Keratinocyte (primary cell): Measurements from ENCODE around the gene RNPS1. TPM values are rescaled to one million over a fixed set of nuclear protein-coding genes. Genes with fewer than 3 reads are reported as not detected.

Source experiments
- DNase-seq: peaks from one replicate; pipeline ENCODE4 v3.0.0-alpha.2; 2011; ENCODE audit warnings: low read depth, missing footprints, low spot score
- FAIRE-seq: peaks from 2 replicates; lab custom pipeline; 2011; peaks lifted over from hg19 to GRCh38; lab: Jason Lieb, UNC
- H2AFZ ChIP-seq: 2 replicates; pipeline ENCODE4 v1.6.0; 2012; ENCODE audit warnings: low read length, control low read depth, inconsistent platforms; ENCODE audit not compliant: control insufficient read depth
- H3K27ac ChIP-seq: 2 replicates; pipeline ENCODE4 v1.5.1; 2011; ENCODE audit warnings: low read length; ENCODE audit not compliant: control insufficient read depth, insufficient read depth
- H3K27me3 ChIP-seq: 3 replicates; pipeline ENCODE4 v1.6.0; 2011; ENCODE audit warnings: low read length; ENCODE audit not compliant: control insufficient read depth, insufficient read depth; ENCODE audit errors: extremely low read depth
- H3K36me3 ChIP-seq, 2 experiments: 2 replicates in 1 of 2; 3 replicates in 1 of 2; pipeline ENCODE4 v1.5.1; 2011; ENCODE audit warnings: low read length in 2 of 2, mild to moderate bottlenecking in 1 of 2; ENCODE audit not compliant: control insufficient read depth in 2 of 2, insufficient read depth in 2 of 2; ENCODE audit errors: extremely low read depth in 1 of 2
- H3K4me1 ChIP-seq: 3 replicates; pipeline ENCODE4 v1.5.1; 2011; ENCODE audit warnings: low read length; ENCODE audit not compliant: control insufficient read depth, insufficient read depth; ENCODE audit errors: extremely low read depth
- H3K4me2 ChIP-seq: 3 replicates; pipeline ENCODE4 v1.6.0; 2011; ENCODE audit warnings: low read depth, low read length; ENCODE audit not compliant: control insufficient read depth, insufficient read depth; ENCODE audit errors: extremely low read depth
- H3K4me3 ChIP-seq, 3 experiments: fragments of 200-600 bp in 1 of 3; sonication (generic) in 1 of 3; 2 replicates in 2 of 3; 3 replicates in 1 of 3; pipeline ENCODE4 v1.5.1; 2011 to 2016; ENCODE audit warnings: low read length in 3 of 3, mild to moderate bottlenecking in 3 of 3, control low read depth in 2 of 3, inconsistent platforms in 1 of 3, low read depth in 1 of 3, mixed read lengths in 1 of 3, mixed run types in 1 of 3, moderate library complexity in 1 of 3; ENCODE audit not compliant: control insufficient read depth in 2 of 3, insufficient read depth in 2 of 3; ENCODE audit errors: extremely low read depth in 1 of 3
- H3K79me2 ChIP-seq: 2 replicates; pipeline ENCODE4 v1.6.0; 2012; ENCODE audit warnings: low read length; ENCODE audit not compliant: control insufficient read depth, insufficient read depth
- H3K9ac ChIP-seq: 3 replicates; pipeline ENCODE4 v1.6.0; 2011; ENCODE audit warnings: low read length; ENCODE audit not compliant: control insufficient read depth, insufficient read depth; ENCODE audit errors: extremely low read depth
- H3K9me1 ChIP-seq: 3 replicates; pipeline ENCODE4 v1.6.0; 2011; ENCODE audit warnings: low read length; ENCODE audit not compliant: control insufficient read depth, insufficient read depth; ENCODE audit errors: extremely low read depth
- H3K9me3 ChIP-seq: 2 replicates; pipeline ENCODE4 v1.5.1; 2012; ENCODE audit warnings: low read depth, low read length; ENCODE audit not compliant: control insufficient read depth
- H4K20me1 ChIP-seq: 3 replicates; pipeline ENCODE4 v1.6.0; 2011; ENCODE audit warnings: low read length; ENCODE audit not compliant: control insufficient read depth, insufficient read depth; ENCODE audit errors: extremely low read depth
- EZH2 ChIP-seq: IDR thresholded peaks from one replicate; pipeline ENCODE4 v1.6.1; 2012; ENCODE audit warnings: inconsistent platforms, mild to moderate bottlenecking, low read length, moderate library complexity
- dilution Hi-C: fragments of 300-500 bp; cut with MboI; formaldehyde crosslinking; loops from one replicate; pipeline ENCODE4 v1.7.0; 2020; ENCODE audit warnings: low sequenced_read_pairs; ENCODE audit not compliant: extremely low pct_ligation_motif_present
- polyA minus RNA-seq, 3 experiments: library from RNA; depleted of rRNA, polyadenylated mRNA; stranded (reverse); fragments of >200 nt; gene quantifications; 1 replicate in 1 of 3; 2 replicates in 1 of 3; 3 replicates in 1 of 3; pipeline ENCODE4 v1.2.3, GENCODE V29; 2011
- polyA plus RNA-seq, 5 experiments: library from polyadenylated mRNA; depleted of rRNA in 3 of 5; stranded (reverse) in 3 of 5; stranded (forward) in 1 of 5; unstranded in 1 of 5; fragments of >200 nt; gene quantifications; 1 replicate in 1 of 5; 2 replicates in 3 of 5; 3 replicates in 1 of 5; pipeline versions ENCODE4 v1.2.1 to v1.2.3, GENCODE V29; 2011 to 2012; ENCODE audit warnings: missing spikeins in 2 of 5, low read depth in 1 of 5, low replicate concordance in 1 of 5
- TF ChIP-seq, protein P1 (sequence below), 3 experiments: IDR thresholded peaks in 1 of 3; conservative IDR thresholded peaks in 1 of 3; optimal IDR thresholded peaks in 1 of 3; 2 replicates in 2 of 3; 3 replicates in 1 of 3; pipeline versions ENCODE3 to v1.5.1; 2011; ENCODE audit warnings: low read length in 3 of 3, mild to moderate bottlenecking in 3 of 3, moderate library complexity in 2 of 3, control low read depth in 1 of 3, inconsistent platforms in 1 of 3; ENCODE audit not compliant: insufficient read depth in 2 of 3; ENCODE audit errors: extremely low read depth in 1 of 3

RNPS1 gene, protein sequence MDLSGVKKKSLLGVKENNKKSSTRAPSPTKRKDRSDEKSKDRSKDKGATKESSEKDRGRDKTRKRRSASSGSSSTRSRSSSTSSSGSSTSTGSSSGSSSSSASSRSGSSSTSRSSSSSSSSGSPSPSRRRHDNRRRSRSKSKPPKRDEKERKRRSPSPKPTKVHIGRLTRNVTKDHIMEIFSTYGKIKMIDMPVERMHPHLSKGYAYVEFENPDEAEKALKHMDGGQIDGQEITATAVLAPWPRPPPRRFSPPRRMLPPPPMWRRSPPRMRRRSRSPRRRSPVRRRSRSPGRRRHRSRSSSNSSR
- 79.2 to 226 TPM (median 89.4 TPM) in 3 replicates for polyA plus RNA-seq
- 103 TPM for polyA plus RNA-seq (2011; ENCODE audit: low read depth)
- polyA plus RNA-seq (2011; cell fraction: cytosol; rRNA removed) = 120 and 165 TPM in 2 replicates
- 157 and 175 TPM in 2 replicates for polyA plus RNA-seq (2011; cell fraction: nucleus; rRNA removed)
- polyA plus RNA-seq (2012; ENCODE audit: low replicate concordance) = 143 and 168 TPM in 2 replicates
- 86.9 to 133 TPM (median 89.3 TPM) in 3 replicates for polyA minus RNA-seq
- 122 TPM for polyA minus RNA-seq (2011; cell fraction: cytosol; rRNA and poly(A)+ RNA removed)
- 45.5 and 56.1 TPM in 2 replicates for polyA minus RNA-seq (2011; cell fraction: nucleus; rRNA and poly(A)+ RNA removed)

DNA sequence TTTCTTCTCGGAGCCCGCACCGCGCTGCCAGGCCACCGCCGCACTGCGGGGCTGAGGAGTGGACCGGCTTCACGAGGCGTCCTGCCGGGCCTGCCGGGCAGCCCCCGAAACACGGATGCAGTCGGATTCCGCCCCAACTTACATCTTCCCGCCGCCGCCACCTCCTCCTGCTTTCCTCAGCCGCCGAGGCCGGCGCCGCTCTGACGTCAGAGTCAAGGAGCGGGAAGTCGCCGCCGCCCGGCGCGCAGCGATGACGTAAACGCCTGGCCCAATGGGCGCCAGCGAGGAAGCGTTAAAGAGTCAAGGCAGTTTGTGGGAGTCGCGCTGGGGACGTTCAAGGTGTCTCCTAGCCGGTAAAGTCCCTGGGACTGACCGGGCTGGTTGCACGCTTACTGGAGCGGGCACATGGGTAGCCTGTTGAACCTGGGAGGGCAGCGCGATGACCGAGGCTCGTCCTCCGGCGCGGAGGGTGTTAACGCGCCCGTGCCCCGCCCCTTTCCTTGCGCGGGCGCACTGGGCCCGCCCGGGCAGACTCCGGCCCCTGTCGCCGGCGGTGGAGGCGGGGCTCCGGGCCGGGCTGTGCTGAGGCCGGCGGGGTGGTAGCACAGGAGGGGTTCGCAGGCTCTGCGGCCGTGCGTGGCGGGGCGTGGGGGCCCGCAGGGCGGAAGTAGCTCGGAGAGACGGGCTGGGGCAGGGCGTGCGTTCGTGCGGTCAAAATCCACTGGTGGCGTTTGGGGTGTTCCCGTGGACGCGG is at the start of gene RNPS1:
TSS of gene RNPS1 (minus strand) at position 214 of the 754 bp plus-strand sequence. CDS start 3,483 bp downstream, outside the sequence.
- peaks cover 54% of the 10 kb centered on the region for H3K79me2 ChIP-seq
- H3K27me3 ChIP-seq = no peaks in the 10 kb centered on the region
- peaks cover 15% of the 10 kb centered on the region for H3K4me1 ChIP-seq
- H3K4me2 ChIP-seq = peak within 1 kb of the TSS; percentile 89
- peaks cover 33% of the 10 kb centered on the region for H4K20me1 ChIP-seq
- FAIRE-seq = no peak
- H3K9me1 ChIP-seq = peaks cover 2% of the 10 kb centered on the region
- peak within 1 kb of the TSS; percentile 92 for H3K9ac ChIP-seq
- peak within 1 kb of the TSS; percentile 100 for H2AFZ ChIP-seq
- peak; percentile 60 for DNase-seq
- no peaks in the 10 kb centered on the region for H3K9me3 ChIP-seq
- dilution Hi-C loops = no loop called here
- peak within 1 kb of the TSS; percentile 86 to 94 (median 89) for H3K4me3 ChIP-seq
- no peak for TF ChIP-seq EZH2
- TF ChIP-seq, protein P1, sequence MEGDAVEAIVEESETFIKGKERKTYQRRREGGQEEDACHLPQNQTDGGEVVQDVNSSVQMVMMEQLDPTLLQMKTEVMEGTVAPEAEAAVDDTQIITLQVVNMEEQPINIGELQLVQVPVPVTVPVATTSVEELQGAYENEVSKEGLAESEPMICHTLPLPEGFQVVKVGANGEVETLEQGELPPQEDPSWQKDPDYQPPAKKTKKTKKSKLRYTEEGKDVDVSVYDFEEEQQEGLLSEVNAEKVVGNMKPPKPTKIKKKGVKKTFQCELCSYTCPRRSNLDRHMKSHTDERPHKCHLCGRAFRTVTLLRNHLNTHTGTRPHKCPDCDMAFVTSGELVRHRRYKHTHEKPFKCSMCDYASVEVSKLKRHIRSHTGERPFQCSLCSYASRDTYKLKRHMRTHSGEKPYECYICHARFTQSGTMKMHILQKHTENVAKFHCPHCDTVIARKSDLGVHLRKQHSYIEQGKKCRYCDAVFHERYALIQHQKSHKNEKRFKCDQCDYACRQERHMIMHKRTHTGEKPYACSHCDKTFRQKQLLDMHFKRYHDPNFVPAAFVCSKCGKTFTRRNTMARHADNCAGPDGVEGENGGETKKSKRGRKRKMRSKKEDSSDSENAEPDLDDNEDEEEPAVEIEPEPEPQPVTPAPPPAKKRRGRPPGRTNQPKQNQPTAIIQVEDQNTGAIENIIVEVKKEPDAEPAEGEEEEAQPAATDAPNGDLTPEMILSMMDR (optimal IDR thresholded peaks at IDR 0.05 in 1 of 3, IDR thresholded peaks at IDR 0.05 in 1 of 3, conservative IDR thresholded peaks at IDR 0.05 in 1 of 3; ENCODE audit: extremely low read depth in 1 of 3, insufficient read depth in 2 of 3, low read length in 3 of 3) = no peak
- H3K27ac ChIP-seq = peak within 1 kb of the TSS; percentile 95
- H3K36me3 ChIP-seq = peaks cover 7 to 19% of the 10 kb centered on the region in 2 experiments

DNA sequence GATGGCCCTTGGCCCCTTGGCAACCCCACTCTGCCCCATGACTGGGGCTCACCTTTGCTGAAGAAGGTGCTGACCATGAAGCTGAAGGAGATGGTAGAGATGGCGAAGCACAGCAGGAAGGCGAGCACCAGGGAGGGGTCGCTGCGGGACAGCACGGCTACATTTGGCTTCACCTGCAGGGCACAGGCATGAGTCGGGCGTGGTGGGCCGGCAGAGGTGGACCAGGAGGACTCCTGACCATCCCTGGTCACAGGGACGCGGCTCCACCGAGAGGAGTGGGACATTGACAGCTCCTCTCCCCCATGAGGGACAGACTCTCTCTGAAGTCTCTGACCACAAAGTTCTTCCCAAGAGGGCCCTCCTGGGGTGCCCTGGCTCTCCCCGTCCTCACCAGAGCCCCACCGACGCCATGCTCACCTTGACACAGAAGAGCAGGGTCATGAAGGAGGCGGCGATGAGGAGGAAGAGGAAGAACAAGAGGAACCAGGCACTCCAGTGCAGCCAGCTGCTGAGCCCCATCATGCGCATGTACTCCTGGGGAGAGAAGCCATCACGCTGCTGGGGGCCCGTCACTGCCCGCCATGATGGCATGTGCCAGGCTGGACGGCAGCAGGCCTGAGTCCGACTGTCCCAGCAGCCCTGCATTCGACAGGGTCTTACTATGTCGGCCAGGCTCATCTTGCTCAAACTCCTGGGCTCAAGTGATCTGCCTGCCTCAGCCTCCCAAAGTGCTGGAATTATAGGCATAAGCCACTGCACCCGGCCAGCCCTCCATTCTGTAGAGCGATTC is 49.5 kb upstream of the RNPS1 start:
- dilution Hi-C loops = no loop called here
- no peak for FAIRE-seq
- H3K27ac ChIP-seq = no peak overlapping the region

More for the DNA sequence above, 49.5 kb upstream of the RNPS1 start:
- H3K79me2 ChIP-seq = no peaks in the 10 kb centered on the region
- H3K9ac ChIP-seq = no peak overlapping the region
- no peaks in the 10 kb centered on the region for H3K4me1 ChIP-seq
- no peak overlapping the region for H2AFZ ChIP-seq
- DNase-seq = no peak
- H3K9me1 ChIP-seq = no peaks in the 10 kb centered on the region
- H3K4me3 ChIP-seq = no peak overlapping the region
- H3K36me3 ChIP-seq = no peaks in the 10 kb centered on the region
- H3K27me3 ChIP-seq = peaks cover 10% of the 10 kb centered on the region
- H3K4me2 ChIP-seq = no peak overlapping the region
- H4K20me1 ChIP-seq = no peaks in the 10 kb centered on the region
- TF ChIP-seq, protein P1 (optimal IDR thresholded peaks at IDR 0.05 in 1 of 3, IDR thresholded peaks at IDR 0.05 in 1 of 3, conservative IDR thresholded peaks at IDR 0.05 in 1 of 3; ENCODE audit: extremely low read depth in 1 of 3, insufficient read depth in 2 of 3, low read length in 3 of 3) = no peak
- TF ChIP-seq EZH2 = no peak
- H3K9me3 ChIP-seq = no peaks in the 10 kb centered on the region
